T-helper 2 cell (primary cell): ENCODE measurements around the gene ARL15.

Experiments used
- DNase-seq, 5 experiments: peaks; one replicate each; pipeline versions ENCODE4 v3.0.0 to v3.0.0-alpha.2; 2012 to 2022

Gene ARL15

DNA sequence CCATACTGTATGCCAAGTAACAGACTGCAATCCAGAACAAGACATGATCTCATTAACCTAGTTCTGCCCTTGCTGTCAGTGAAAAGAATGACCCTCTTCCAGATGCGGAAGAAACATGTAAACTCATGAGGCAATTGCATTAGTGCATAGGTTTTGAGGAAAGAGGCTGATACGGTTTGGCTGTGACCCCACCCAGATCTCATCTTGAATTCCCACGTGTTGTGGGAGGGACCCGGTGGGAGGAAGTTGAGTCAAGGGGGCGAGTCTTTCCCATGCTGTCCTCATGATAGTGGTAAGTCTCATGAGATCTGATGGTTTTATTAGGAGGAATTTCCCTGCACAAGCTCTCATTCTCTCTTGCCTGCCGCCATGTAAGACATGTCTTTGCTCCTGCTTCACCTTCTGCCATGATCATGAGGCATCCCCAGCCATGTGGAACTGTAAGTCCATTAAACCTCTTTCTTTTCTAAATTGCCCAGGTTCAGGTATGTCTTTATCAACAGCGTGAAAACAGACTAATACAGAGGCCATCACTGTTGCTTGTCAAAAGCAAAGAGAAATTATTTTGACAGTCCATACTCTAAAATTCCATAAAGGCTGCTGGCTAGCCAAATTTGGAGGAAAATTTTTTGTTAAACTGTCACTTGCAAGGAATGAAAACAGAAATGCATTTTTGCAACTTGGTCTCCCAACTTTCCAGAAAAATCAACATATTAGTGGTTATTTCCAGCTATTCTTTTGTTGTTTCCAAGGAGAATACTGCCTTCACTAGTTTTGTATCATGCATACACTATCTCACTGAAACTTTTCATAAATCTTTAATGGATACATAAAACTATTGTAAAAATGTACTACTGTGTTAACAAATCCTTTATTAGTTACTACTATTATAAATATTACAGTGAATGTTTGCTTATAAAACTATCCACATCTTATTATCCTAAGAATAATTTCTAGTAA, 3.2 kb upstream of the ARL15 start:
- no peak for DNase-seq

DNA sequence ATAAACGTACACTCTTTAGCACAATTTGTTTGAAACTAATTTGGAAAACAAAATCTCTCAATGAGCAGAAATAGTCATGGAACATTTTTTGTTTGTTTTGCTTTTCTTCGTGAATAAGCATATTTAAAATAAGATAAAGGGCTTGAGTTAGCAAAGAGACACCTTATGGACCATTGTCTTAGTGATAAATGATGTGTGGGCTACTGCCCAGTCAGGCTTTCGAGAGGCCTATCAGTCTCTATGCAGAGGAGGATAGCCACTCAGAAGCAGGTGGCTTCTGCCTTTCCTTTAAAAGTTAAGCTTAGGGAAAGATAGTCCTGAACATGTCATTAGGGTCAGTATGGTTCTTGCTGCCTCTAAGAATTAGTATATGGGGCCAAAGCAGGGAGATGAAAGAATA, 2.1 kb upstream of the ARL15 start:
- DNase-seq = no peak

DNA sequence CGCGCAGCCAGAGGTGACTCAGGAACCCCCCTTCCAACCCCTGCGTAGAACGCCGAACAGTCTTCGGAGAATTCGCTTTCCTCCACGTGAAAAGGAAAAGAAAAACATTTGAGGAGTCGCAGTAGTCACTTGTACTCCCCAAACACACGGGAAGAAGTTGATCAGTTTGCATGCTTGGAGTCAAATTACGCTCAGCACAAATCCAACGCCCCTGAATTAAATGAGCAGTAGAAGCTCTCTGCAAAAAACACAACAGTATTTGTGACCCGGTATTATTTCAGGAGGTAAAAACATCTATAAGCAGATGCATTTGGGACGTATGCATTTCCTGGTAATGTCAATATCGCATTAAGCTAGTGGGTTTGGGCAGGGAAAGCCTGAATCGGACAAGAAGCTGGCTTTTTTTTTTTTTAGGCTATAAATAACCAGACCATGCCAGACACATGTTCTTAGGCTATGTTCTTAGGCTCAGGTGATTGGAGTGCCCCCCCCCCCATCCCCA, 854 bp upstream of the ARL15 start:
- DNase-seq = peak in 1 of 5 experiments; percentile 30

DNA sequence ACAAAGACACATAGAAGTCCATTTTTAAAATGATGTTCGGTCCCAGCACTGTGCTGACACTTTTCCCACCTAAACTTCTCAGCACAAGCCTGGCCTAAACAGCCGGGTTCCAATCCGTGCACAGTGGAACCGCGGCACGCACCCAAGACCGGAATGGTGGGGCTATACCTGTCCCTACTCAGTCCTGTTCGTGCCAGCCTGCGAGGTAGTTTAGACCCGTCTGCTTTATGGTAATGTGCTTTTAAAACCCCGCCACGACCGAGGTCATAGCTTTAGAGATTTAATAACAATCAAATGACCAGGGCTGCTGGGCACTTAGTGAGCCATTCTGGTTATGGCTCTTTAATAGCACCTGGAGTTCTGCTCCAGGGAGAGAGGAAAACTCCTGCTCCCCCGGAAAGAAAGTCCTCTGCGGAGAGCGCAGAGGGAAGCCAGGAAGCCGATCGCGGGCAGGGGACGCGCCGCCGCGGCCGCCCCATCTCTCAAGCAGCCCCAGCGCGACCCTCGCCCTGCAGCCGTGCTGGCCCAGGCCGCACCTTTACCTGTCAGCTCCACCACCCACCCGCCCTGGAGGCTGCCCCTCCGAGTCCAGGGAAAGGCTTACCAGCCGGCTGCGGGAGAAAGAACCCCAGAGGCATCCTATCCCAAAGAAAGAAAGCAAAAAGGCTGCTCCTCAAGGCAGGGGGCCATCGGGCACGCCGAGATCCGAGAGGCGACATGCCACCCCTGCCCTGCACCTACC, 511 bp downstream of the ARL15 start:
- peak in 4 of 5 experiments; percentile 8 to 55 (median 11) for DNase-seq

DNA sequence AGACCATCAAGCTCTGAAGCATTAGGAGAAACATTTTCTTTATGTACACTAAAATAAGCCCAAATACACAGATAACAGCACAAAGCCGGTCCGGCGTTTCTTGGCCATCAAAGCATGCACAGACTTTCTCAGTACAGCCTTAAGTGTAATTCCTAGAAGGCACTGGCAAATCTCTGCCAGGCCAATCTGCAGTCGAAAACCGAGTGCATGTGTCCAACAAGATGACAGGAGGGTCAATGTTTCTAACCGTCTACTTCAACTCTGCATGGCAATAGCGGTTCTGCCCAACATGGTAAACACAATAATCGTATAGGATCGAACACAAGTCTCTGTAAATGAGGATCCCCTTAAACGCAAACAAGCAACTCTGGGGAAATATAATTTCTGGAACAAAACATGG, 1.1 kb downstream of the ARL15 start:
- peak in 1 of 5 experiments; percentile 2 for DNase-seq

DNA sequence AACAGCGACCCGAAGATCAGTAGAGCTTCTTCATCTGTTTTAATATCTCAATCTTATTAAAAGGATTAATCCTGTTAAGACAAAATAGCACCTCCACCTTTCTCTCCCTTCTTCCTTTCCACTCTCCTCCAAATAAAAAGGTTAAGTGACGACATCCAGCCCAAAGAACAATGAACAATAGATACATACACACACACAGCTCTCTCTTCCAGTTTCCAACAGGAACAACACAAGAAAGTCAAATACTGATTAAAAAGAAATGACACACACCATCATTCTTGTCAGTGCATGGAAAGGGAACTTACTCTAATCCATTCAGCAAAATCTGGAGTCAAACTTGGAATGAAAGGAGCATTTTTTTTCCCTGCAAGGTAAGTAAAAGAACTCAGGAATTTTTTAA, 2.8 kb downstream of the ARL15 start:
- DNase-seq = no peak

DNA sequence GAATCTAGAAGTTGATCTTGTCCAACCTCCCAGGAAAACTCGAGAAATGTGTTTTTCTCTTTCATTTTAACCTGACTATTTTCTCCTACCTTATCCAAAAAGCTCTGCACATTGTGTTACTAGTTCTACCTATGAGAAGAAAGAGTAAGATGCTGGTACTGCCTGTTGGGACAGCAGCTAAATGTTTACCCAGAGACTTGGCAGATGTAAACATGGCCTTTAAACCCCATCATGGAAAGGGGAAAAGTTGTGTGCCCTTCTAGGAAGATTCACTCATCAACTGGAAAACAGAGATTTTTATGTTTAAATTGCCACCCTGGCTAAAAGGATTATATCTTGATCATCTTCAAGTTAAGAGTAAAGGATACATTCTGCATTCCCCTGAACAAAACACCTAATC, 3.5 kb downstream of the ARL15 start:
- DNase-seq = no peak

DNA sequence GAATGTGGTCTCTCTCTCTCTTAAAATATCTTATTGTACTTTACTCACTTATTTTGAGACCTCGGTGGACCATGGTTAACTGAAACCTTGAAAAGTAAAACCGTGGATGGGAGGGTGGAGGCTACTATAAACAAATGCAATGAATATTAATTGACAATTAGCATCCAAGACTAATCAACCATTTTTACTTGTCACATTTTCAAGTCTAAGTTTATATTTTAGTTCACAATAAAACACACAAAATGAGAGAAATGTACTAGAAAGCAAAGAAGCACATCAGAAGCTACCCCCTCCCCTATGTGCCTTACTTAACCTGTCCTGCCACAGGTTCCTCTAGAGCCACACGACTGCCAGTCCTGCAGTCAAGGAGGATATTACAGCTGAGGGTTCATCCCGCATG, 4.6 kb downstream of the ARL15 start:
- no peak for DNase-seq

DNA sequence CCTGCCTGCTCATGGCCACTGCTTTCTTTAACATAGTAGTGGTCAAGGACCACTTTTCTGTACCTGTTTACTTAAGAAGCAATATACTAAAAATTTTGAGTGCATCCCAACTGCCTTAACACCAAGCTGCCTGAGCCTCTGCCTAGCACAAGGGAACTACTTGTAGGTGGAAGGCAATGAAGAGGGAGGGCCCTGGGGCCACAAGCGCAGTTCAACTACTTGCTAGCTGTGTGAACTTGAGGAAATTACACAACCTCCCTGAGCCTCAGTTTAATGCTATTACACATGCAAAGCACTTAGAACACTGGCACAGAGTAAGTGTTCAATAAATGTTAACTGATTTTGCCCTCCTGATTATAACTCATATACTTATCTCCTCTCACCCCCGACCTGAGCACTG, 6.3 kb downstream of the ARL15 start:
- no peak for DNase-seq

DNA sequence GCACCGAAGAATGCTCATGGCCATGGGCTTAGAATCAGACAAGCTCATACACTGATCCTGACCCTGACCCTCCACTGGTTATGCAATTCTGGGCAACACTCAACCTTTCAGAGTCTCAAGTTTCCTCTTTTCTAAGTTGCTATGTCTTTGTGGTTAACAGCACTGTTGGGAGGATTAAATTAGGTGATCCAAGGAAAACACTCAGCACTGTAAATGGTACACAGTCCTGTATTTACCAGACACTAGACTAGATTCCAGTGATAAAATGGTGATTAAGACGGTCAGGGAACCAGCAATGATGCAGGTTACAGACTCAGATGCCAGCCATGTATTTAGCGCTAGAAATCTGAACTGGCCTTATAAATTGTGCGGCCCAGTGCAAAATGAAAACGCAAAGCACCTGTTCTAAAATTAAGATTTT, 8.1 kb downstream of the ARL15 start:
- no peak for DNase-seq

DNA sequence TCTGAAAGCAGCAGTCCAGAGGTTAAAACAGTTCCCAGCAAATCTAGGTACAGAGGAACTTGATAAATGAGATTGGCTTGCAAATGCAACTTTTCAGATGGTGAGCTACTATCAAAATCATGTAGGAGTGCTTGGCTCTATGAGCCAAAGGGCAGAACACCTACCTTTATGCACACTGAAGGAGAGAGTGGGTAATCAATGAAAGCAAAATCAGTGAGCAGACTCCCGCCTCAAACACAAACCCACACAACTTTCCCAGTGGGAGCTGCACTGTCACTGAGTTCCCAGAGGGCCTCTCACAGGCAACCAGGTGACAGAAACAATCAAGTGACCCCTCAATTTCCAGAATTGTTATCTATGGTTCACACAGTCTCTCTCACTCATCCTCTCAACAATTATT, 8.5 kb downstream of the ARL15 start:
- no peak for DNase-seq

DNA sequence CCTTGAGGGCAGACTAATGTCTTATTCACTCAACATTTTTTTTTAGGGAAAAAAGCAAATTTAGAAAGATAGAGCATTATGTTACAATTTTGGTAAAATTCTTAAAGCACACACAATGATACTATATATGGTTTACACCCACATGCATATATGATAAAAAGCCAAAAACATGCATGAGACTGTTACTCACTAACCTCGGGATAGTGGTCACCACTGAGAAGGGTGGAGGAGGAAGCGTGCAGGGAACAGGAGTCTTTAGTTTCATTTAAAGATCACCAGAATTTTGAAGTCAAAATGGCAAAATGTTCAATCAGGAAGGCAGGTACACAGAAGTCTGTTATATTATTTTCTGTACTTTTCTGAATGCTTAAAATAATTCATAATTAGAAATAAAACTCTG, 9.2 kb downstream of the ARL15 start:
- no peak for DNase-seq

DNA sequence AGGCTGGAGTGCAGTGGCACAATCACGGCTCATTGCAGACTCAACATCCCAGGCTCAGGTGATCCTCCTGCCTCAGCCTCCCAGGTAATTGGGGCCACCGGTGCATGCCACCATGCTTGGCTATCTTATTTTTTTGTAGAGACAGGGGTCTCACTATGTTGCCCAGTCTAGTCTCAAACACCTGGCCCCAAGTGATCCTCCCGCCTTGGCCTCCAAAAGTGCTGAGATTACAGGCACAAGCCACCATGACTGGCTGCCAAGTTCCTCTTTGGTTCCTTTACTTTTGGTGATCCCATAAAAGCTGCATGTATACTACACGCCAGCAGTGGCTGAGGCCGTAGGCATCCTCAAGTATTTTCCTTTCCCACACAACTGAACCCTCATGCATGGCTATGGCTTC, 11.4 kb downstream of the ARL15 start:
- DNase-seq = no peak

DNA sequence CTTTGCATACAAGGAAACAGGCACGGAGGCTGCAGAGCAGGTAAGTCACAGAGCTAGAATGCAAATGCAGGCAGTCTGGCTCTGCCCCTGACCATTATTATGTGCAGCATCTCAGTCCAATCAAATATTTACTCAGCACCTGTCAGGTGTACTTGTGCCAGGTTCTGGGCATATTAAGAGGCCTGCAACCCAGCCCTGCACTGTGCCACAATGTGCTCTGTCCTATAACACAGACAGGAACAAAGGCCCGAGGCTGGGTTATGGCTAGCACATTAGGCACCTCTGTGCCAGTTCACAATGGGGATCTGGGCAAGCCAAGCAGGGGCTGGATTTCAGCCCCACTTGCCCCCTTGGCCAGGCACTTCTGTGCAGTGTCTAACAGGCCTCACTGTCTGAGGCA, 14.0 kb downstream of the ARL15 start:
- no peak for DNase-seq

DNA sequence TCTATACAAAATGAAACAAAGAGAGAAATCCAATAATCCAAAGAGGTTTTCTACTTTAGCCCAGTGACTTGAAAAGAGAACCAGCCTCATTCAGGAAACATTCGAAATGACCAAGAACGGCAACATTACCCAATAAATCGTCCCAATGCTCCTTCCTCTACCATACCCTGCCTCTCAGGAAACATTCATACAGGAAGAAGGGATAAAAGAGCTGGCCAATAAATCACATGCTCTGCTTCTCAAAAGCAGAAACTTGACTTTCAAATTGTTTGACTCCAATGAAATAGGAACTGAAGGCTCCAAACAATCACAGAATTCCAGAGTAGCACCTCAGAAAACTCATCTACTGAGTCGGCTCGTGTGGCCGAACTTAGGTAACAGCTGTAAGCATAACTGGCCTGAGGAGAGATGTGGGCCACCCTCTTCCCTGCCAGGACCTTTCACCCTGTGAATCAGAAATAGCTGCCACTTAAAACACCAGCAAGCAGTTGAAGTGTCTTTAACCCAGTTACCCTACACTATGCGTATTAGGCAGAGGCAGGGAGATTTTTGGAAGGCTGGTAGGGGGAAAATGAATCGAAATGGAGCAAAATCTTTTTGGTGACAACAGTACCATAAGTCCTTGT, 14.6 kb downstream of the ARL15 start:
- no peak for DNase-seq

DNA sequence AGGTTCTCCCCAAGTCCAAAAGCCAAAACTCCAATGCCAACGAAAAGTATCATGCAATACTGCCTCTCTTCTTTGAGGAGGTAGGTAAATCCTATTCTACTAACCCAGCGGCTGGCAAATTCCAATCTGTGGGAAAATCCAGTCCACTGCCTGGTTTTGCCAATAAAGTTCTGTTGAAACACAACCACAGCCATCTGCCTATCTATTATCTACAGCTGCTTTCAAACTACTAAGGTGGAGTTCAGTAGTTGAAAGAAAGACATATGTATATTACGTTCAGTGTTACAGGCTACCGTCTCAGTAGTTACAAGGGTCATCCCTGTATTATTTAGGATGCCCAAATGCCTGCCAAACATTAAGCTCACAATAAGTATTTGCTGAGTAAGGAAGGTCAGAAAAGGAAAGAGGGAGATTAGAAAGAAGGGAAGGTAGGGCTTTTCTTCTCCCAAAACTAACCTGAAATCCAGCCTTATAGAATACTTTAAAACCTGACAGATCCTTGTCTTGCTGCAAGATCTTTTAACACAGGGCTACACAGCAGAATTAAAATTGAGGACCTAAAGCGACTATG, 16.2 kb downstream of the ARL15 start:
- DNase-seq = no peak

DNA sequence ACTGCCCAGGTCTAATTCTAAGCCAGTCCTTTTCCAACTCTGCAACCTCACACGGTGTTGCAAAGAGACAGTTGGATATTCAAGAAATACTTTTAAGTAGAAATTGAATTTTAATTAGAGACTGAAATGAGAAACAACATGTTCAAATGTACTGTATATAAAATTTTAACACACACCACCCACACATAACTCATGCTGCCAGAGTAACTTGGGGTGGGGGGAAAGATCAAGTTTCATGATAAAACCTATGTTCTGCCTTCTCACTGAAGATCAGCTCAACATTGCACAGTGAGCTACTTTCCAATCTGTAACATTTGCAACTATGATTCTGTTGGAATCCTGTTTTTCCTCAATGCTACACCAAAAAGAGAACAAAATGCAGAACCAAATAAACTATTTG, 17.5 kb downstream of the ARL15 start:
- no peak for DNase-seq

DNA sequence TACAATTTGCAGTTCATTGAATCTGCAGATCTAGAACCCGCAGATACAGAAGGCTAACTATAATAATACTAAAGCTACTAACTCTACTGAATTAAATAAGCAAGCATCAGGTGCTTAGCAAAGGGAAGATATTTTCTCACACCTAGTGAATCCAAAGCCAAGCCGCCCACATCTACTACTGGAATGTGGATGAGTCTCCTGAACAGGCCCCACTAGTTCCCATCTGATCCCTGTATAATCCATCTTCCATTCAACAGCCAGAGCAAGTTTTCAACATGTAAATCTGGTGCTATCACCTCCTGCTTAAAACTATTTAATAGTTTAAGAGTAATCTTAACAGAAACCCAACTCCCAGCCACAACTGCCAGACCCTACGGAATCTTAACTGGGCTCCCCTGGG, 18.9 kb downstream of the ARL15 start:
- no peak for DNase-seq

DNA sequence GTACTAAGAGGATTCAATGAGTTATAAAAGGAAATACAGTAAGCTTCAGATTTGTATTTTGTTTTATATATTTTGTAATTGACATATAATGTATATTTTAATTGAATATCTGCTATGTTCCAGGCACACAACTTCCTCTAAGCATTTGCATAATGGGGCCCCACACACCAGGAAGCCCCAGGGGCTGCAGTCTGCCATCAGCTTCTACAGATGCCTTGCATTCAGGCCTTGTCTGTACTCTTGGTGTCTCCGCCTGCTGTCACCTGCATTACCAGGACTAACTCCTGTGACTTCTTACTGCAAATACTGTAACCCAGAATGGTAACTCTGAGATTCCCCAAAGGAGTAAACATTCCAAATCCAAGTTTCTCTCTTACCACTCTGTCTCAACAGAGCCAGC, 20.6 kb downstream of the ARL15 start:
- DNase-seq = no peak

DNA sequence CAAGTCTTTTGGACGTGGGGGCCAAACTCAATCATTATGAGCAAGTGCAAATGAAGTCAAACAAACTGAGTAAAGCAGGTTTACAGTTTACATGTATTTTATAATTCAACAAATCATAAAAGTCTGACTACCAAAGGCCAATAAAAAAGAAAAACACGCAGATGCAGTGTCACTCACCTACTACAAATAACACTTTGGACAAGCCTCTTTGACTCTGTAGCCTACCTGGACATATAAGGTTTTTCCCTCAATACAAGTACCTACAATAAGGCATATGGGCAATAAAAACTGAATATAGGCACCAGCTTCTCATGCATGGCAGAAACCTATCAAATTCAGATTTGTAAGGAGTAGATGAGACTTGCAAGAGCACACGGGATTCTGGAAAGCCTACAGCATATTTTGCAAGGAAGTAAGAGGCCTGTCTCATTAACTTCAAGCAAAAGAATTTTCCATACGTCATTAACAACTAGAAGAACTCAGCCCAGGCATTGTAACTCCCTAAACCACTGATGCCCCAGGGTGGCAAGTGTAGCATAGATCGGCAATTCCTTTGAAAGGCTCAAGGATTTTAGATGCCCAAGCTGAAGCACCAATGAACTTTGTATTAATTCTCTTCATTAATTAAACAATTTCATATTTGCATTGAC, 21.7 kb downstream of the ARL15 start:
- no peak for DNase-seq

DNA sequence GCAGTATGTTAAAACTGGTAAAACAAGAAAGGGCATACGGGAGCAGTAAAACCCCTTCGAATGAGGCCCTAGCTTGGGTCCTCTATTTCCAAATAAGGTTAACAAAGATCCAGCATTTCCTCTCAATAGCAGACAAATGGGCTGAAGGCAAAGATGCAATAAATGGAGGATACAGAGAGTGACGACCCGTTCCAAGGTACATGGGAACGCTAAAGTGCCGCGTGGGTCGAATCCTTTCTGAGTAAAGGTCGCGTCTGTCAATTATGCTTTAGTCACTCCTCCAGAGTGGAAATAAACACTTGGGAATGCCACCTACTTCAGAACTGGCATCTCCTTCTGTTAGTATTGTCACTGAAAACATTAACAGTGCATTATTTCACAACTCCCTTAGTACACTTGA, 24.7 kb downstream of the ARL15 start:
- no peak for DNase-seq

DNA sequence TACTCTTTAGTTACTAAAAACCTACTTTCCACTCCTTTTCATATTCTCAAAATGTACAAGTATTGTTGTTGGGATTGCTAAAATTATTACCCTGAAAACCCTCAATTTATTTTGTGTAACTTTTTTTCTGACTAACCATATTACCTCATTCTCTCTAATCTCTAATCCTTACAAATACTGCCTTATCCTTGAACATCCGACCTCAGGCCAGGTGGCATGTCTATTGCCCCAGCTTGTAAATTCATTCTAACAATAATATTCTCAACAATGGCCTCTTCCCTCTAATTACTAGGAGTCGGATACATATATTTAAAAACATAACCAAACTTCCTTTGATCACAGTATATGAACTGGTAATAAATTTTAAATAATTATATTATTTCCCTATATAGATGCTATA, 25.8 kb downstream of the ARL15 start:
- DNase-seq = no peak

DNA sequence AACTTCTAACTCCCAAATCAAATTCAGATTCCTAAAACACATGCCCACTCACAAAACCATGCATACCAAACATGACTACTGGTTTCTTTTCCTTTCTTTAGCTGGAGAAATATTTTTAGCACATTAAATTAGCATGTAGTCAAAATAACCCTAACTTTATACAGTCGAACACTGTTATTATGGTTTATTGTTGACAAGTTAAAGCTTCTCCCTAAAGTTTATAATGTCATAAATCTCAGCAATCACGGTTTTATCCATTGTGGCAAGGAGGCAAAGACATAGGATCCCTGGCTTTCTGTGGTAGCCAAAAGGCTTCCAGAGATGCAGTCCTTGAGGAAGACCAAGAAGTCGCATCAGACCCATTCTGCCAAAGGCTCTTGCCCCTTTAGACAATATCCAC, 27.5 kb downstream of the ARL15 start:
- no peak for DNase-seq
